Heart right ventricle (tissue), 16 donors: ENCODE results near the gene CACNA1B. TPM values are rescaled to one million over a fixed set of nuclear protein-coding genes. Genes with fewer than 3 reads are reported as not detected.

Source experiments
- ATAC-seq, 8 donors: fragments of 200-7000 bp; cut with Tn5 transposase; one replicate each; pipeline ENCODE4 v1.9.1; 2020; ENCODE audit warnings: mild to moderate bottlenecking in 8 of 8, moderate library complexity in 8 of 8, moderate number of reproducible peaks in 1 of 8
- DNase-seq, 2 donors: peaks; one replicate each; pipeline ENCODE4 v3.0.0-alpha.2; 2020
- H3K27ac ChIP-seq, 10 donors: fragments of 200-600 bp; sonication (generic) in 2 of 10; one replicate each; pipeline versions ENCODE4 v1.5.0 to v1.8.0; 2020 to 2022; ENCODE audit warnings: mild to moderate bottlenecking in 3 of 10
- H3K27me3 ChIP-seq, 7 donors: fragments of 200-600 bp; one replicate each; pipeline ENCODE4 v1.8.0; 2021 to 2022; ENCODE audit warnings: mild to moderate bottlenecking in 2 of 7
- H3K36me3 ChIP-seq, 9 donors: fragments of 200-600 bp; sonication (generic) in 1 of 9; one replicate each; pipeline versions ENCODE4 v1.5.0 to v1.8.0; 2020 to 2022; ENCODE audit warnings: mild to moderate bottlenecking in 2 of 9
- H3K4me1 ChIP-seq, 9 donors: fragments of 200-600 bp; sonication (generic) in 1 of 9; one replicate each; pipeline versions ENCODE4 v1.5.0 to v1.8.0; 2020 to 2022; ENCODE audit warnings: mild to moderate bottlenecking in 4 of 9
- H3K4me3 ChIP-seq, 10 donors: fragments of 200-600 bp; sonication (generic) in 2 of 10; one replicate each; pipeline versions ENCODE4 v1.5.0 to v1.8.0; 2020 to 2022; ENCODE audit warnings: mild to moderate bottlenecking in 7 of 10, moderate library complexity in 2 of 10
- H3K9me3 ChIP-seq, 11 donors: fragments of 200-600 bp in 10 of 11; sonication (generic) in 2 of 11; one replicate each; pipeline versions ENCODE4 v1.5.0 to v1.8.0; 2013 to 2022; ENCODE audit warnings: mild to moderate bottlenecking in 2 of 11, control low read depth in 1 of 11, moderate library complexity in 1 of 11
- WGBS, 2 donors: extraction: QIAGEN DNeasy Blood & Tissue Kit; methylation state at CpG; one replicate each; pipeline ENCODE4 v1.1.7; 2013; ENCODE audit warnings: inconsistent platforms in 1 of 2; 5-methylcytosine and 5-hydroxymethylcytosine counted together
- intact Hi-C, 10 donors: fragments of 100-400 bp; cut with DNase I; formaldehyde crosslinking; loops; one replicate each; pipeline versions ENCODE4 v1.11.1 to v1.14.2; 2022
- polyA plus RNA-seq, 2 donors: library from polyadenylated mRNA; stranded (reverse); fragments of 200-250 nt; gene quantifications; one replicate each; pipeline ENCODE4 v1.2.3, GENCODE V29; 2013
- total RNA-seq, 10 donors: library from RNA; stranded (reverse); fragmentation: NEBNext Ultra II Directional in 3 of 10; extraction: Animal tissue kit (Norgen Biotek cat#: 25700) in 3 of 10; gene quantifications; one replicate each; pipeline versions ENCODE4 v1.2.1 to v1.2.4, GENCODE V29; 2021 to 2023
- TF ChIP-seq, protein P1 (sequence below), 9 donors: fragments of 200-600 bp; sonication (generic) in 2 of 9; IDR thresholded peaks; one replicate each; pipeline versions ENCODE4 v1.5.0 to v1.8.0; 2021 to 2022; ENCODE audit warnings: antibody characterized with exemption in 9 of 9, mild to moderate bottlenecking in 5 of 9, moderate library complexity in 1 of 9
- donor health status: Arrhythmogenic right ventricular cardiomyopathy.
- donor health status: ischemic (EF 13 %, LVEDD 7.1; RV severe dilation, severe dysfunction).
- donor health status: healthy with polysubstance abuse.
- donor health status: DM: no; HTN: yes; CAD: no.
- donor health status: DM: no; HTN: no; CAD: no.
- donor health status: ischemic (EF 25% LVEDD 6.9; RV normal size, moderate dysfunction).
- donor health status: ischemic (EF 25% LVEDD 5.7; RV mildly dilated, moderate dysfunction).
- donor health status: healthy.
- donor health status: DM: yes; HTN: yes; CAD: no.
- donor health status: Ischemic cardiomyopathy.
- donor health status: ischemic (EF 35%, LVEDD 5.7; RV mildly dilated, moderate dysfunction).
- donor health status: nonischemic (EF 11% LVEDD 7.7; RV severe dilation, severe dysfunction).
- donor health status: DM: yes; HTN: yes; CAD: no.
- donor health status: PGD.
- donor health status: ischemic (EF 29% LVEDD 5.4; RV normal size, mild dysfunction).
- donor health status: nonischemic (EF 23%, LVEDD 6.1; RV moderate dilation, normal function).

CACNA1B gene
- total and polyA plus RNA-seq, 12 donors: under 0.01 to 0.66 (median 0.15) TPM; not detected in 1

DNA sequence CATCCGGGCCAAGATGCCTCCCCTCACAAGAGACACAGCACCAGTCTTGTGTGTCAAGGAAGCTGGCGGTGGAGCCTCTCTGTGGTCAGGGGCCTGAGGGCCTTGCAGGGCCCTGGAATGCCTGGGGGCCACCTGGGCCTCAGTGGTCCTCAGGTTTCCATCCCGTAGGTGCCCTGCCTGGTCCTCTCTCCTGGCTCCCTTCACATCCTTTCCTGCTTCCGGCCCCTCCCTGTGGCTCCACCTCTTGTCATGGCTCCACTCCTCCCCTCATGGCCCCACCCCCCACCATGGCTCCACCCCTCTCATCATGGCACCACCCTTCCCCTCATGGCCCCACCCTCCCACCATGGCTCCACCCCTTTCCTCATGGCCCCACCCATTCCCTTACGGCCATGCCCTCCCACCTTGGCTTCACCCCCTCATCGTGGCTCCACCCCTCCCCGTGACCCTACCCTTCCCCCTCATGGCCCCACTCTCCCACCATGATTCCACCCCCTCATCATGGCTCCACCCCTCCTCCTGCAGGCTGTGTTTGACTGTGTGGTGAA lies 175.8 kb downstream of the CACNA1B start:
- intact Hi-C loops: no loop called here
- H3K36me3 ChIP-seq: no peaks in the 10 kb centered on the region
- no peaks in the 10 kb centered on the region for H3K9me3 ChIP-seq
- H3K4me3 ChIP-seq: no peak overlapping the region
- ATAC-seq (no peak), DNase-seq (no peak)
- 75 to 83% methylated on average over 7 of the region's 7 CpGs for WGBS, 2 donors
- H3K27ac ChIP-seq: no peak overlapping the region
- no peaks in the 10 kb centered on the region for H3K4me1 ChIP-seq
- TF ChIP-seq, protein P1, sequence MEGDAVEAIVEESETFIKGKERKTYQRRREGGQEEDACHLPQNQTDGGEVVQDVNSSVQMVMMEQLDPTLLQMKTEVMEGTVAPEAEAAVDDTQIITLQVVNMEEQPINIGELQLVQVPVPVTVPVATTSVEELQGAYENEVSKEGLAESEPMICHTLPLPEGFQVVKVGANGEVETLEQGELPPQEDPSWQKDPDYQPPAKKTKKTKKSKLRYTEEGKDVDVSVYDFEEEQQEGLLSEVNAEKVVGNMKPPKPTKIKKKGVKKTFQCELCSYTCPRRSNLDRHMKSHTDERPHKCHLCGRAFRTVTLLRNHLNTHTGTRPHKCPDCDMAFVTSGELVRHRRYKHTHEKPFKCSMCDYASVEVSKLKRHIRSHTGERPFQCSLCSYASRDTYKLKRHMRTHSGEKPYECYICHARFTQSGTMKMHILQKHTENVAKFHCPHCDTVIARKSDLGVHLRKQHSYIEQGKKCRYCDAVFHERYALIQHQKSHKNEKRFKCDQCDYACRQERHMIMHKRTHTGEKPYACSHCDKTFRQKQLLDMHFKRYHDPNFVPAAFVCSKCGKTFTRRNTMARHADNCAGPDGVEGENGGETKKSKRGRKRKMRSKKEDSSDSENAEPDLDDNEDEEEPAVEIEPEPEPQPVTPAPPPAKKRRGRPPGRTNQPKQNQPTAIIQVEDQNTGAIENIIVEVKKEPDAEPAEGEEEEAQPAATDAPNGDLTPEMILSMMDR (IDR thresholded peaks at IDR 0.05): no peak
- peaks cover 0 to 39% (median 16%) of the 10 kb centered on the region in 7 donors for H3K27me3 ChIP-seq

GRCh38 chr9:138053996-138054752 lies 176.6 kb downstream of the CACNA1B start:
- intact Hi-C loops: no loop called here
- DNase-seq (no peak), ATAC-seq (no peak)
- H3K9me3 ChIP-seq: no peaks in the 10 kb centered on the region
- H3K27me3 ChIP-seq: peaks cover 0 to 38% (median 16%) of the 10 kb centered on the region in 7 donors
- H3K27ac ChIP-seq: no peak overlapping the region
- H3K4me3 ChIP-seq: no peak overlapping the region
- TF ChIP-seq, protein P1 (IDR thresholded peaks at IDR 0.05): no peak
- H3K36me3 ChIP-seq: no peaks in the 10 kb centered on the region
- H3K4me1 ChIP-seq: no peaks in the 10 kb centered on the region
- 74 to 78% methylated on average over 16 of the region's 16 CpGs for WGBS, 2 donors

DNA sequence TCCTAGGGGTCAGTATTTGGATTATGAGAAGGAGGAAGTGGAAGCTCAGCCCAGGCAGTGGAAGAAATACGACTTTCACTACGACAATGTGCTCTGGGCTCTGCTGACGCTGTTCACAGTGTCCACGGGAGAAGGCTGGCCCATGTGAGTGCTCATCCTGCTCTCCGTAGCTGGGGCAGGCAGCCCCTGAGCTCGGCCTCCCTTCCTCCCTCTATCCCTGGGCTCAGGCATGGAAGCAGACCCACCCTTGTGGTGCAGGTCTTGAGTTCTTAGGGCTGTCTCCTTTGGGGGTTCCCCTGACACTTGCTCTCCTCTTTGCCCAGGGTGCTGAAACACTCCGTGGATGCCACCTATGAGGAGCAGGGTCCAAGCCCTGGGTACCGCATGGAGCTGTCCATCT lies 180.1 kb downstream of the CACNA1B start:
- 81 to 88% methylated on average over 8 of the region's 8 CpGs for WGBS, 2 donors
- DNase-seq (no peak), ATAC-seq (no peak)
- no peaks in the 10 kb centered on the region for H3K9me3 ChIP-seq
- H3K4me1 ChIP-seq: no peaks in the 10 kb centered on the region
- no peak overlapping the region for H3K4me3 ChIP-seq
- TF ChIP-seq, protein P1 (IDR thresholded peaks at IDR 0.05): no peak
- intact Hi-C loops: no loop called here
- H3K27me3 ChIP-seq: peaks cover 0 to 5% (median 0%) of the 10 kb centered on the region in 7 donors
- H3K36me3 ChIP-seq: no peaks in the 10 kb centered on the region
- no peak overlapping the region for H3K27ac ChIP-seq

DNA sequence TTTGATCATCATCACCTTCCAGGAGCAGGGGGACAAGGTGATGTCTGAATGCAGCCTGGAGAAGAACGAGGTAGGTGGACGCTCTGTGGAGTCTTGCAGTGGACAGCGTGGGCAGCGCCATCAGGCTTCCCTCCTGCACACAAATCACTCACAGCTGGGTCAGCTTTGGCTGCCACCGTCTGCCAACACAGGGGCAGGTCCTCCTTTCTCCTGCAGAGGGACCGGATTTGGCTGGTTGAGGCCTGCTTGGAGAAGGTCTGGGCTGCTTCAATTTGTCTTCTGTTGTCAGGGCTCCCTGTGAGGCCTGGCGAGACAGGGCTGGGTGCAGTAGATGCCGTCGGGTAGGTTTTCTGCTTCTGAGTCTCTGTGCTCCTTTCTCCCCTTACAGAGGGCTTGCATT lies 180.6 kb downstream of the CACNA1B start:
- Histone ChIP-seq H3K9me3 (no peaks in the 10 kb centered on the region), H3K4me1 (no peaks in the 10 kb centered on the region), H3K27me3 (peaks cover 0 to under 1% (median 0%) of the 10 kb centered on the region in 7 donors), H3K36me3 (no peaks in the 10 kb centered on the region), H3K4me3 (no peak overlapping the region), H3K27ac (no peak overlapping the region)
- TF ChIP-seq, protein P1 (IDR thresholded peaks at IDR 0.05): no peak
- WGBS, 2 donors: 90 to 93% methylated on average over 9 of the region's 9 CpGs
- ATAC-seq (no peak), DNase-seq (no peak)
- intact Hi-C loops: no loop called here
